IMR-90 (cell line): ENCODE results near the gene BACH1. TPM values are rescaled to one million over a fixed set of nuclear protein-coding genes. Genes with fewer than 3 reads are reported as not detected.
"Not testable (repeated sequence)": the region's sequence is repeated elsewhere in the genome, so short reads cannot be mapped to it uniquely, and the experiment has no call there.

Experiments used
- ATAC-seq: fragments of 200-7000 bp; cut with Tn5 transposase; 2 replicates; pipeline ENCODE4 v1.9.1; 2020; ENCODE audit warnings: low read depth, mild to moderate bottlenecking, moderate library complexity
- BruUV-seq: library from RNA; stranded (reverse); fragments of 400-500 nt; replicated peaks from 2 replicates; lab custom pipeline; 2021; lab: Mats Ljungman, UMichigan
- CTCF ChIA-PET: fragments of 300-600 bp; formaldehyde crosslinking; extraction: SDS; loops from one replicate; lab custom pipeline; 2021; ENCODE audit warnings: antibody characterized with exemption; lab: Yijun Ruan, JAX
- POLR2A ChIA-PET: fragments of 300-600 bp; sonication (Branson Sonifier 250); formaldehyde crosslinking; loops from one replicate; lab custom pipeline; 2022; ENCODE audit warnings: antibody characterized with exemption; ENCODE audit not compliant: unreplicated experiment; lab: Charles Lee
- DNase-seq: peaks from one replicate; pipeline ENCODE4 v3.0.0; 2013
- H2AFZ ChIP-seq: replicated peaks from 2 replicates; pipeline ENCODE3; 2013; ENCODE audit warnings: low read length, mild to moderate bottlenecking; ENCODE audit not compliant: poor library complexity
- H2AK5ac ChIP-seq: 2 replicates; pipeline ENCODE4 v1.6.1; 2013; ENCODE audit warnings: low read depth, low read length, inconsistent platforms
- H2AK9ac ChIP-seq: replicated peaks from 2 replicates; pipeline ENCODE3; 2013; ENCODE audit warnings: mild to moderate bottlenecking, low read depth, low read length, moderate library complexity; ENCODE audit not compliant: poor library complexity
- H2BK120ac ChIP-seq: 2 replicates; pipeline ENCODE4 v1.6.1; 2013; ENCODE audit warnings: low read depth, low read length, inconsistent platforms
- H2BK15ac ChIP-seq: 3 replicates; pipeline ENCODE4 v1.6.1; 2013; ENCODE audit warnings: low read depth, low read length, inconsistent platforms
- H2BK20ac ChIP-seq: 2 replicates; pipeline ENCODE4 v1.6.1; 2013; ENCODE audit warnings: low read depth, mild to moderate bottlenecking, inconsistent platforms, low read length, moderate library complexity
- H2BK5ac ChIP-seq: 2 replicates; pipeline ENCODE4 v1.6.1; 2013; ENCODE audit warnings: mild to moderate bottlenecking, low read depth, low read length, inconsistent platforms; ENCODE audit not compliant: poor library complexity, severe bottlenecking
- H3K14ac ChIP-seq: replicated peaks from 2 replicates; pipeline ENCODE4 v1.6.1; 2013; ENCODE audit warnings: low read depth, low read length, inconsistent platforms
- H3K18ac ChIP-seq: 2 replicates; pipeline ENCODE4 v1.6.1; 2013; ENCODE audit warnings: low read depth, low read length, control low read depth
- H3K23ac ChIP-seq: 2 replicates; pipeline ENCODE4 v1.6.1; 2013; ENCODE audit warnings: low read depth, low read length, inconsistent platforms
- H3K27ac ChIP-seq: 2 replicates; pipeline ENCODE4 v1.5.1; 2013; ENCODE audit warnings: mild to moderate bottlenecking, control low read depth, low read length; ENCODE audit not compliant: insufficient read depth
- H3K27me3 ChIP-seq: 2 replicates; pipeline ENCODE4 v1.6.1; 2013; ENCODE audit warnings: low read length; ENCODE audit not compliant: control insufficient read depth, insufficient read depth
- H3K36me3 ChIP-seq: 2 replicates; pipeline ENCODE4 v1.6.1; 2013; ENCODE audit warnings: low read length, mixed read lengths; ENCODE audit not compliant: control insufficient read depth, insufficient read depth
- H3K4ac ChIP-seq: 2 replicates; pipeline ENCODE4 v1.6.1; 2013; ENCODE audit warnings: low read depth, low read length, inconsistent platforms
- H3K4me1 ChIP-seq: 2 replicates; pipeline ENCODE4 v1.6.1; 2013; ENCODE audit warnings: low read length, mixed read lengths; ENCODE audit not compliant: control insufficient read depth, insufficient read depth
- H3K4me2 ChIP-seq: 2 replicates; pipeline ENCODE4 v1.6.1; 2013; ENCODE audit warnings: low read depth, mild to moderate bottlenecking, control low read depth, low read length, moderate library complexity
- H3K4me3 ChIP-seq: 2 replicates; pipeline ENCODE4 v1.5.1; 2013; ENCODE audit warnings: low read depth, mild to moderate bottlenecking, control low read depth, low read length, moderate library complexity; ENCODE audit not compliant: insufficient read depth
- H3K56ac ChIP-seq: 2 replicates; pipeline ENCODE4 v1.6.1; 2013; ENCODE audit warnings: low read length, inconsistent platforms; ENCODE audit not compliant: insufficient read depth; ENCODE audit errors: extremely low read depth
- H3K79me1 ChIP-seq, 2 experiments: 2 replicates each; pipeline ENCODE4 v1.6.1; 2013; ENCODE audit warnings: low read length in 2 of 2, inconsistent platforms in 1 of 2, low read depth in 1 of 2
- H3K9ac ChIP-seq: 2 replicates; pipeline ENCODE4 v1.6.1; 2013; ENCODE audit warnings: low read depth, low read length, control low read depth
- H3K9me1 ChIP-seq: 2 replicates; pipeline ENCODE4 v1.6.1; 2013; ENCODE audit warnings: low read length, inconsistent platforms; ENCODE audit not compliant: insufficient read depth
- H3K9me3 ChIP-seq: 2 replicates; pipeline ENCODE4 v1.6.1; 2013; ENCODE audit warnings: low read length; ENCODE audit not compliant: control insufficient read depth, insufficient read depth
- H4K20me1 ChIP-seq: 2 replicates; pipeline ENCODE4 v1.6.1; 2013; ENCODE audit warnings: low read length, inconsistent platforms; ENCODE audit not compliant: insufficient read depth
- H4K5ac ChIP-seq: 2 replicates; pipeline ENCODE4 v1.6.1; 2013; ENCODE audit warnings: mild to moderate bottlenecking, low read depth, low read length, control low read depth
- H4K8ac ChIP-seq, 2 experiments: 2 replicates each; pipeline ENCODE4 v1.6.1; 2013; ENCODE audit warnings: low read depth in 2 of 2, low read length in 2 of 2, control low read depth in 1 of 2, inconsistent platforms in 1 of 2
- H4K91ac ChIP-seq: 2 replicates; pipeline ENCODE4 v1.6.1; 2013; ENCODE audit warnings: low read depth, low read length, inconsistent platforms; ENCODE audit not compliant: insufficient read depth
- WGBS, 2 experiments: methylation state at CpG; one replicate each; pipeline versions ENCODE4 v1.1.5 to v1.1.7; 2013; ENCODE audit warnings: missing lambda C conversion rate in 2 of 2; ENCODE audit not compliant: insufficient read length in 1 of 2; ENCODE audit errors: extremely low coverage in 2 of 2; 5-methylcytosine and 5-hydroxymethylcytosine counted together
- dilution Hi-C: fragments of 300-500 bp; cut with HindIII; formaldehyde crosslinking; loops from one replicate; pipeline ENCODE4 v1.14.3; 2018; ENCODE audit warnings: low sequenced_read_pairs; ENCODE audit not compliant: unreplicated experiment
- in situ Hi-C: fragments of 300-500 bp; cut with MboI; formaldehyde crosslinking; loops from 3 replicates; pipeline ENCODE4 v1.14.3; 2019; ENCODE audit warnings: low sequenced_read_pairs, inconsistent platforms, mixed read lengths
- intact Hi-C: fragments of 100-400 bp; cut with micrococcal nuclease; formaldehyde crosslinking; loops from 2 replicates; pipeline ENCODE4 v1.10.0; 2022
- polyA plus RNA-seq, 3 experiments: library from polyadenylated mRNA; depleted of rRNA; stranded (reverse); fragments of >200 nt; gene quantifications; 2 replicates each; pipeline ENCODE4 v1.2.3, GENCODE V29; 2012; ENCODE audit warnings: low replicate concordance in 1 of 3
- total RNA-seq: library from RNA; depleted of rRNA; stranded (reverse); fragments of >200 nt; gene quantifications from 2 replicates; pipeline ENCODE4 v1.2.3, GENCODE V29; 2012

Gene BACH1
- total and polyA plus RNA-seq, 2 of the 4 experiments (the other 2 are of a cell fraction) = 23.1 to 108 TPM

DNA sequence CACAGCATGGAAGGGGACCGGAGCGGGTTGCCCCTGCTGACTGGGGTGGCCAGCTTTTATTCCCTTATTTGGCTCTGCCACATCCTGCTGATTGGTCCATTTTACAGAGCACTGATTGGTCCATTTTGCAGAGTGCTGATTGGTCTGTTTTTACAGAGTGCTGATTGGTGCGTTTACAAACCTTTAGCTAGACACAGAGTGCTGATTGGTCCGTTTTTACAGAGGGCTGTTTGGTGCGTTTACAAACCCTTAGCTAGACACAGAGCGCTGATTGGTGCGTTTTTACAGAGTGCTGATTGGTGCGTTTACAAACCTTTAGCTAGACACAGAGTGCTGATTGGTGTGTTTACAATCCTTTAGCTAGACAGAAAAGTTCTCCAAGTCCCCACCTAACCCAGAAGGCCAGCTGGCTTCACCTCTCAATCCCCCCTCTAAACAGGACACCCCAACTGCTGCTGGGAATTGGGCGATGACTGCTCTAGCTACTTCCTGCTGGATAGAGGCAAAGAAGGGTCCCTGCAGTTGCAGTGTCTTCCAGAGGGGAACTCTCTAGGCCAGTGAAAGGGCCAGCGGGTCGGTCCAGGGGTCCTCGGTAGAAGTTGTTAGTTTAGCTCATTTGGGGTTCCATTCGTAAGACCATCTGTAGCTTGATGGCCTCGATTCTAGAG is 56.5 kb downstream of the BACH1 start:
- H3K9ac ChIP-seq, ATAC-seq, BruUV-seq, DNase-seq, H3K4me3 ChIP-seq, POLR2A ChIA-PET, intact Hi-C loops, H3K18ac ChIP-seq, in situ Hi-C loops, H3K27ac ChIP-seq, H4K5ac ChIP-seq, H2AK9ac ChIP-seq, H3K23ac ChIP-seq, H2AK5ac ChIP-seq, H3K4ac ChIP-seq, dilution Hi-C loops, CTCF ChIA-PET, H2BK120ac ChIP-seq, H3K14ac ChIP-seq, H3K9me3 ChIP-seq, H3K27me3 ChIP-seq, H2BK15ac ChIP-seq, H2BK20ac ChIP-seq, H2BK5ac ChIP-seq, H4K20me1 ChIP-seq, H4K91ac ChIP-seq, H3K4me2 ChIP-seq, H4K8ac ChIP-seq, H2AFZ ChIP-seq, H3K56ac ChIP-seq: not testable (repeated sequence)
- H3K79me1 ChIP-seq = peaks cover 27 to 55% of the 10 kb centered on the region in 2 experiments
- H3K36me3 ChIP-seq = peaks cover 15% of the 10 kb centered on the region
- 95% methylated on average over 4 of the region's 14 CpGs; no CpG with 5 or more reads in 1 of the 2 experiments for WGBS, 2 experiments
- H3K9me1 ChIP-seq = peaks cover 10% of the 10 kb centered on the region
- peaks cover 19% of the 10 kb centered on the region for H3K4me1 ChIP-seq

- POLR2A ChIA-PET, intact Hi-C loops, H3K9ac ChIP-seq, H3K27ac ChIP-seq, H3K23ac ChIP-seq, H2AK9ac ChIP-seq, H3K4ac ChIP-seq, H3K56ac ChIP-seq, H3K14ac ChIP-seq, CTCF ChIA-PET, H3K9me3 ChIP-seq, H4K8ac ChIP-seq, in situ Hi-C loops, ATAC-seq, H2BK20ac ChIP-seq, H3K27me3 ChIP-seq, H4K5ac ChIP-seq, dilution Hi-C loops, H3K4me3 ChIP-seq, H4K20me1 ChIP-seq, DNase-seq, H3K4me2 ChIP-seq, H2BK5ac ChIP-seq, H2BK15ac ChIP-seq, H2AFZ ChIP-seq, H4K91ac ChIP-seq, H3K18ac ChIP-seq, BruUV-seq, H2AK5ac ChIP-seq, H2BK120ac ChIP-seq, H3K9me1 ChIP-seq: not testable (repeated sequence)
- peaks cover 15% of the 10 kb centered on the region for H3K36me3 ChIP-seq
- H3K4me1 ChIP-seq = peaks cover 19% of the 10 kb centered on the region
- no CpG with 5 or more reads among the region's 1 CpG for WGBS, 2 experiments
- H3K79me1 ChIP-seq = peaks cover 20 to 55% of the 10 kb centered on the region in 2 experiments; a peak in 3 of 4 replicates
Observed at GRCh38 chr21:29356291-29356690, 57.6 kb downstream of the BACH1 start.
